HG03039 (cell line): Measurements from ENCODE around the gene STYXL1.

ENCODE experiments used
- ATAC-seq: cut with Tn5 transposase; IDR thresholded peaks from one replicate; pipeline ENCODE4 v1.9.1; 2021; ENCODE audit warnings: mild to moderate bottlenecking, moderate library complexity; ENCODE audit not compliant: unreplicated experiment

Gene STYXL1

DNA sequence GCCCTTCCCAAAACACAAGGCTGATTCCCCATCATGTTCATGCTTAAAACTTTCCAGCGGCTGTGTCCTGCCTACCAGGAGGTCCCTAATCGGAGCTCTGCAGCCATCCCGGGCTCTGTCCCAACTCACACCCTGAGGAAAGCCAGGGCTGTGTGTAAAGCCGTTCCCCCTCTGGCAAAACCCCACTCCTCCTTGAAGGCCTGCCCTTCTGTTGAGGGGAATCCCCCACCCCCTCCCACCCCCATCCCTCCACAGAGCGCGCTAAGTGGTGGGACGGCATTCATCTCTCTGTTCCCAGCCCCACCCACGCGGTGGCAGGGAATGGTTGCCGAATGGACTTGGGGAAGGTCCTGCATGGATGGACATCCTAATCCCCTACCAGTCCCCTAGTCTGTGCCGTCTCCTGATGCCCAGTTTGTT is 52.7 kb downstream of the STYXL1 start:
- ATAC-seq = no peak

DNA sequence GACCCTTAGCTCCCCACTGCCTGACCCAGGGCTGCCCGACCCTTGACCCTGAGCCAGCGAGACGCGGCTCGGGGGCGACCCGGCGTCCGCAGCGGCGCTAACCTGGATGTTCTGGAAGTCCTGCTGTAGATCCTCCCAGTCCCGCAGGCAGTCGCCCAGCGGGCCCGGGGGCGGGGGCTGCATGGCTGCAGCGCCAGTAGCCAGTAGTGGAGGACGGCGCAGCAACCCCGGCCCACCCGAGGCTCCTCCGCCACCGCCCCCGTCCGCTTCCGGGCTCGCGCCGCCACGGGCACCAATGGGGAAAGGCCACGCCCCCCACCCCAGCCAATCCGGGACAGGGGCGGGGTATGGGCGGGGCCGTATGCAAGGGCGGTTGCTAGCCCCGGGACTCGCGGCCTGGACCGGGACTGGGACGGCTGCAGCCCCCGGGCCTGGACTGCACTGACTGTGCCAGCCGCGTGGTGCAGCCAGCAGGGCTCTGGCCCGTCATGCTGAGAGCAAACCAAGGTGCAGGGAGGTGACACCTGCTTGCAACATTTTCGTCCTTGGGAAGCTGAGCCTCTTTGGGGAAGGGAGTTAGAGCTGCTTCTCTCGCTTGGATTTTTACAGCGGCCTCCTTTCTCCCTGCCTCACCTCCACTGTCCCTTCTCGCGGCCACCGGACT is 53.3 kb downstream of the STYXL1 start, which contains the start of gene TMEM120A:
TSS of gene TMEM120A (minus strand) at position 208 of the 664 bp plus-strand sequence. CDS start at position 183, 25 bp downstream.
- ATAC-seq = peak; percentile 90

DNA sequence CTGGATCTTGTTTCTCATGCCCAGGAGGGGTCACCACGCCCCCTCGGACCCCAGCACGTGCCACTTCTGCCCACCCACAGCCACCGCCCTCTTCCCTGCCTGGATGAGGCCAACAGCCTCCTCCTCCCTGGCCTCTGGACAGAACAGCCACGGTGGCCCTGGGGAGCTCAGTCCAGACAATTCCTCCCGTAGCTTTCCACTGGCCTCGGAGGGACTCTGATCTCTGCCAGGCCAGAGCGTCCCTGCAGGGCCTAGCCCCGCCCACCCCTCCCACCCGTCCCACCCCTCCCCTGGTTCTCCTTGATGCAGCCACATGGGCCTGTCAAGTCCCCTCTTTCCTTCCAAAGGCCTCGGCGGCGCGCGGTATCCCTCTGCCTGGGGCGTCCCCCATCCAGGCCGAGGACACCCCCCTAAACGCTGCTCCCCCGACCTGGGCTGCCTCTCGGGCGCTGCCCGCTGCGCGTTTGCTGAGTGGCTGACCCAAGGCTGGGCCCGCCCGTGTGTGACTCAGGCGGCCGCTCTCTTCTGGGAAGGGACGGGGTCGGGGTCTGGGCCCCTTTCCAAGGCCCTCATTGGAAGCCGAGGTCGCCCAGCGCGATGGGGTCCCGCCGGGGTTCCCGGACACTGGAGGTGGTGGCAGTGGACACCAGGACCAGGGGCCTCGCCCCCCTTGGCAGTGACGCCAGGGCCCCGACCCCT is 54.0 kb downstream of the STYXL1 start:
- ATAC-seq = peak; percentile 7

DNA sequence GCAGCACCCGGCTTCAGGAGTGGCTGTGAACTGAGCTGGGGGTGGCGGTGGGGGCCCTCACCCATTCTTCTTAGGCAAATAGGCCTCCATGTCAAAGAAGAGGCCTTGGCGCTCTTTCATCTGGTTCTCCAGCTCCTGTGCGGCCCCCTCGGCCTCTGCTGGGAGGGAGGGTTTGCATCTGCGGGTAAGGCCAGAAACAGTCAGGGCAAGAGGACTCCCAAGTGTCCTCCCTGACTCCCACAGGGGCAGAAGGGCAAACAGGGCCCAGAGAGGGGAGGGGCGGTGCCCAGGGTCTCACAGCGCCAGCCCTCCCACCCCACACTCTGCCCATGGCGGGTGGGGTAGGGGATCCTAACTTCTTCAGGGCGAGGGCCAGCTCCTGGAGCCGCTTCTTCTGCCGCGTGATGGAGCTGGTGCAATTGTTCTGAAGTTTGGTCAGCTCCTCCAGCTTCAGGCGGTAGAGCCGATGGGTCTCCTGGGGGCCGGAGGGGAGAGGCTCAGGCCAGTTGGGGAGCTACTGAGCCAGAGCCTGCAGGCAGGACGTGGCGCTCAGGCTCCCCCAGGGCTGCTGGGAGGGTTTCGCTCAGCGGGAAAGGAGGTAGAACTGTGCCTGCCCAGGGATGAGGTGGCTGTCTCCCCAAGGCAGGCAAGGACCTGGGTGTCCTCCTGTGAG is 55.6 kb downstream of the STYXL1 start:
- ATAC-seq = no peak

DNA sequence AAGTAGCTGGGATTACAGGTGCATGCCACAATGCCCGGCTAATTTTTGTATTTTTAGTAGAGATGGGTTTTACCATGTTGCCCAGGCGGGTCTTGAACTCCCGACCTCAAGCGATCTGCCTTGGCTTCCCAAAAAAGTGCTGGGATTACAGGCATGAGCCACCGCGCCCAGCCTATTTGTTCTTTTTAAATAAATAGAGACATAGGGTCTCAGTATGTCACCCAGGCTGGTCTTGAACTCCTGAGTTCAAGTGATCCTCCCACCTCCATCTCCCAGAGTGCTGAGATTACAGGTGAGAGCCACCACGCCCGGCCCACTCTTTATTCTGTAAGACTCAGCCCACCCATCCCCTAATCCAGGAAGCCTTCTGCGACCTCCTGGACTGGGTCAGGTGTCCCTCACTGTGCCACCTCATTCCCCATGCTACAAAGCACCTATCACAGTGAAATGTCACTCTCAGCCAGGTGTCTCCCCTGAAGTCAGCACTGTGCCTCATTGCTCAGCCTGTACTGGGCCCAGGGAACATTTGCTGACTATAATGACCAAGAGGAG is 56.2 kb downstream of the STYXL1 start:
- no peak for ATAC-seq

DNA sequence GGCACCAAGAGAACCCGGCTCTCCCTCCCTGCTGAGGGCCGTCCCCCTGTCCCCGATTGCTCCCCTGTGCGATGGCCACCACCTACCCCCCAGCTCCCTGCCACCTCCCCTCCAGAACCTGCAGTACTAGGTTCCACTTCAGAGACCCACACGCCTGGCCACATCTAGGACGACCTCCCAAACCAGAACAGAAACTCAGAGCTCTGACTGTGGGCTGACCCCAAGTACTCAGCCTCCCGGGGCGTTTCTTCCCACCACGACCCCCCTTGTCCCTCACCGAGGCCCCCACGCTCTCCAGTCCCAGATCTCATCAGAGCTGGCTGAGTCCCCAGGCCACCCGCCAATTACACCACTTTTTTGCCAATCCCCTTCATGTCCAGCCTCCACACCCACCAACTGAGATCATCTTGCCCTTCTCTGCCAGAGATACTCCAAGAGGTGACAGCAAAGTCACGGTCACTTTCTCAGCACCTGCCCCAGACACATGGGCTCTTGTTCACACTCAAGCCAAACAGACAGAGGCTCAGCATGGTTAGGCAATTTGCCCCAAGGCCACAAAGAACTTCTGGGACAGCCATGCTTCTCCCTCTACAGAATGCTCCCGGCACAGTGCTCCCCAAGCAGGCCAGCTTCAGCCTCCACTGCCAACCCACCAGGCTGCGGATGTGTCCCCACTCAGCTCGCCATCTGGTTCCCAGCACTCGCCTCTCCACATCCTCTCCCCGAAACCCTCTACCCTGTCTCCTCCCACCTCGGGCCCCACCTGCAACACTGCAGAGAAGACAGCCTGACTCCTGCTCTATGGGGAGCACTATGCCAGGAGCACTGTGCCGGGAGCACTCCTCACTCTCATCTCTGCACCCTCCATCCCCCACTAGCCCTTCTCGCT is 58.1 kb downstream of the STYXL1 start:
- no peak for ATAC-seq

DNA sequence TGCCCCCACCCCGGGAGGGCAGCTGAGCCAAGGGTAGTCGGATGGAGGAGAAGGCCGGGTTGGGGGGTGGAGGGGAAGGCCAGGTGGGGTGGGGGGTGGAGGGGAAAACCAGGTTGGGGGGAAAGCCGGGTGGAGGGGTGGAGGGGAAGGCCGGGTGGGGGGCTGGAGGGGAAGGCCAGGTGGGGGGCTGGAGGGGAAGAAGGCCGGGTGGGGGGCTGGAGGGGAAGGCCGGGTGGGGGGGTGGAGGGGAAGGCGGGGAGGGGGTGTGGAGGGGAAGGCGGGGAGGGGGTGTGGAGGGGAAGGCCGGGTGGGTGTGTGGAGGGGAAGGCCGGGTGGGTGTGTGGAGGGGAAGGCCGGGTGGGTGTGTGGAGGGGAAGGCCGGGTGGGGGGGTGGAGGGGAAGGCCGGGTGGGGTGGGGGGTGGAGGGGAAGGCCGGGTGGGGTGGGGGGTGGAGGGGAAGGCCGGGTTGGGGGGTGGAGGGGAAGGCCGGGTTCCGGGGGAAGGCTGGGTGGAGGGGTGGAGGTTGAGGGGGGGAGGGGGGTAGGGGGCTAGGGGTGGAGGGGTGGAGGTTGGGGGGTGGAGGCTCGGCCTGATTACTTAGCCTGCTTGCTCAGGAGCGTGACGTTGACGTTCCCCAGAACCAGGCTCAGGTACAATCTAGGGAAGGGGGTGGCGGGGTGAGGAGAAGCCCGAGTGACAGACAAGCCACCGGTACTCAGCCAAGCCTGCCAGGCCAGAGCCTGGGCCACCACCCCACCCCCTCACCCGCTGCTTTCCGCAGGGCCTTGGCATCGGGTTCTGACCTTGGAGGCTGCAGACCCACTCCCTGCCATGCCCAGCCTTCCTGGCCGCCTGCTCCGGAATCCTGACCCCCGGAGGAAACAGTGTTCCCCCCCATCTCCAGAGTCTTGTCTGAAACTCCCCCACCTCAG is 59.0 kb downstream of the STYXL1 start:
- no peak for ATAC-seq

DNA sequence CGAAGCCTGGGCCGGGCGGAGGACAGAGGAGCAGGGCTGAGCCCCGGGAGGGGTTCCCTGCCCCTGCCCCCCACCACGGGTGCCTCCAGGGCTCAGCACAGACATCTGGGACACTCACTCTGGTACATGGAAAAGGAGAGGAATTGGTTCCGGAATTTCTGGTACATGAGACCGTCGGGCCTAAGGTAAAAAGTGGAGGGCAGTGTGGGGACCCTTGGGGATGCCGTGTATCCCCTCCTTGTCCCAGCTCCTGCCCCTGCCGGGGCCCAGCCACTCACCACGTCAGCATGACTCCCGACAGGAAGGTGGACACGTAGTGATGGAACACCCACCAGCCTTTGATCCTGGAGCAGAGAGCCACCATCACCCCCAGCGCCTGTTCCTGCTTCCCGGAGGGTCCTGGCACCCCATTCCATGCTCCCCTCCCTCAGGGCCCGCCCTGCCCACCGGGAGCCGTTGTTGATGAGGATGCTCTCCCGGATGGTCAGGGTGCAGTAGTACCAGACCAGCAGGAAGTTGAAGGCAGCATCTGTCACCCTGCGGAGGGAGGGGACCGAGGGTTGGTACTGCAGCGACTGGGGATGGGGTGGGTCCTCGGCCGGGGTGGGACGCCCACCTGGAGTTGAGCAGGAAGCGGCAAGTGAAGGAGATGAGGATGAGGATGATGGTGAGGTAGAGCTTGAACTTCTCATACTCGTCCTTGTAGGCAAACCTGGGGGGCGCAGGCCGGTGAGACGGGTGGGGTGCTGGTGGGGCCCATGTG is 59.8 kb downstream of the STYXL1 start:
- ATAC-seq = no peak

DNA sequence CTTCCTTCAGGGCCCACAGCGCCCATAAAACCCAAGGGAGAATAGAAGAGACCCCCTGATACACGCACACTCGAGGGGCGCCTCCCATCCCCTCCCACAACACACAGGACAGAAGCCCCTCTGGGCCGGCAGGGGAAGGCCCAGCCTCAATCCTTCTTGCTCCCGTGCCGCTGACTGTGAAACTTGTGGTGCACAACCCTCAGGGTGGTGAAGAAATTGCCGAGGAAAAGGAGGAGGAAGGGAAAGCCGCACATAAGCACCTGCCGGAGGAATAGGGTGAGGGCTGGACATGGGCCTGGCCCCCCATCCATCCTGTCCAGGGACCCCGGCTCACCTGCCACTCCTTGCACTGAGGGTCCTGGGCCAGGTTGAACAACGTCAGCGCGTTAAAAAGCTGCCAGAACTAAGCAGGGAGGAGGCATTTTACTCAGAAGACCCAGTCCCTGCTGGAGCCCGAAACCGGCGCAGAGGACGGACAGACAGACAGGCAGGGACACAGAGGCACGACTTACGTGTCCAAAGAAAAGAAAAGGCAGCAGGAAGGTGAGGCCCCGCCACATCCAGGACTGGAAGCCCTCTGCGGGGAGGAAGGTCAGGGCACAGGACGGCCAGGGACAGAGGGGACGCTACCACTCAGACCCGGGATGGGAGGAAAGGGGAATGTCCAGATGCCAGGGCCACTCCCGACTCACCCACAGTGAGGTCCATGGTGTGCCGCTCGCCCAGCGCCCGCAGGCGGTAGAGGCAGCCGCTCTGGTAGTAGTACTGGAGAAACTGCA is 60.6 kb downstream of the STYXL1 start:
- ATAC-seq = no peak

DNA sequence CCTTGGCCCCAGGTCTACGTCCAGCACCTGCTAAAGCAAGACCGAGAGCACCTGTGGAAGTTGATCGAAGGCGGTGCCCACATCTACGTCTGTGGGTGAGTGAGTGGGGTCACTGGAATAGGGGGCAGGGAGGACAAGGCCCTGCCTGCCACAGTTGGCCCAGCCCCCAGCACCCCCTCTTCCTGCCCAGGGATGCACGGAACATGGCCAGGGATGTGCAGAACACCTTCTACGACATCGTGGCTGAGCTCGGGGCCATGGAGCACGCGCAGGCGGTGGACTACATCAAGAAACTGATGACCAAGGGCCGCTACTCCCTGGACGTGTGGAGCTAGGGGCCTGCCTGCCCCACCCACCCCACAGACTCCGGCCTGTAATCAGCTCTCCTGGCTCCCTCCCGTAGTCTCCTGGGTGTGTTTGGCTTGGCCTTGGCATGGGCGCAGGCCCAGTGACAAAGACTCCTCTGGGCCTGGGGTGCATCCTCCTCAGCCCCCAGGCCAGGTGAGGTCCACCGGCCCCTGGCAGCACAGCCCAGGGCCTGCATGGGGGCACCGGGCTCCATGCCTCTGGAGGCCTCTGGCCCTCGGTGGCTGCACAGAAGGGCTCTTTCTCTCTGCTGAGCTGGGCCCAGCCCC is 61.5 kb downstream of the STYXL1 start:
- no peak for ATAC-seq

DNA sequence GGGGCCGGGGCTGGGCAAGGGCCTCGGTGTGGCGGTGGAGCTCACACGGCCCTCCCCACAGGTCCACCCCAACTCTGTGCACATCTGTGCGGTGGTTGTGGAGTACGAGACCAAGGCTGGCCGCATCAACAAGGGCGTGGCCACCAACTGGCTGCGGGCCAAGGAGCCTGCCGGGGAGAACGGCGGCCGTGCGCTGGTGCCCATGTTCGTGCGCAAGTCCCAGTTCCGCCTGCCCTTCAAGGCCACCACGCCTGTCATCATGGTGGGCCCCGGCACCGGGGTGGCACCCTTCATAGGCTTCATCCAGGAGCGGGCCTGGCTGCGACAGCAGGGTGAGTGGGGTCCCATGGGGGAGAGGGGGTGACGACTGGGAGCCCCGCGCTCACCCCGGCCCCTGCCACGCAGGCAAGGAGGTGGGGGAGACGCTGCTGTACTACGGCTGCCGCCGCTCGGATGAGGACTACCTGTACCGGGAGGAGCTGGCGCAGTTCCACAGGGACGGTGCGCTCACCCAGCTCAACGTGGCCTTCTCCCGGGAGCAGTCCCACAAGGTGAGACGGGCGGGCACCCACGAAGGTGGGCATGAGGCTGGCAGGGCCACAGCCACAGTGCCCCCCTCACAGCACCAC is 62.2 kb downstream of the STYXL1 start:
- no peak for ATAC-seq

DNA sequence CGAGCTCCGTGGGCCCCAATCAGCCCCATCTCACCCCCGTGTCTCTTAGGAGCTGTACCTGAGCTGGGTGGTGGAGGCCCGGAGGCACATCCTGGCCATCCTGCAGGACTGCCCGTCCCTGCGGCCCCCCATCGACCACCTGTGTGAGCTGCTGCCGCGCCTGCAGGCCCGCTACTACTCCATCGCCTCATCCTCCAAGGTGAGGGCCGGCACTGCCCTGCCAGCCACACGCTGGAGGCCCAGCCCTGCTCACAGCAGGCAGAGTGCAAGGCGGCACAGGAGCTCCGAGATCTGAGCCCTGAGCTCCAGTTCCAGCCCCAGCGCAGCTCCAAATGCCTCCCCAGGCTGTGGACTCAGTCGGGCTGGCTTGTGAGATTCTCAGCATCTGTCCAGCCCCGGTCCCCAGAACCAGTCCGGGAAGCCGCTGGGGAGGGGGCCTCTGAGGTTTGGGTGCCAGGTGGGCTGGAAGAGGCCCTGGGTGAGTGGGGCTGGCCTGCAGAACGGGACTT is 62.7 kb downstream of the STYXL1 start:
- ATAC-seq = no peak

DNA sequence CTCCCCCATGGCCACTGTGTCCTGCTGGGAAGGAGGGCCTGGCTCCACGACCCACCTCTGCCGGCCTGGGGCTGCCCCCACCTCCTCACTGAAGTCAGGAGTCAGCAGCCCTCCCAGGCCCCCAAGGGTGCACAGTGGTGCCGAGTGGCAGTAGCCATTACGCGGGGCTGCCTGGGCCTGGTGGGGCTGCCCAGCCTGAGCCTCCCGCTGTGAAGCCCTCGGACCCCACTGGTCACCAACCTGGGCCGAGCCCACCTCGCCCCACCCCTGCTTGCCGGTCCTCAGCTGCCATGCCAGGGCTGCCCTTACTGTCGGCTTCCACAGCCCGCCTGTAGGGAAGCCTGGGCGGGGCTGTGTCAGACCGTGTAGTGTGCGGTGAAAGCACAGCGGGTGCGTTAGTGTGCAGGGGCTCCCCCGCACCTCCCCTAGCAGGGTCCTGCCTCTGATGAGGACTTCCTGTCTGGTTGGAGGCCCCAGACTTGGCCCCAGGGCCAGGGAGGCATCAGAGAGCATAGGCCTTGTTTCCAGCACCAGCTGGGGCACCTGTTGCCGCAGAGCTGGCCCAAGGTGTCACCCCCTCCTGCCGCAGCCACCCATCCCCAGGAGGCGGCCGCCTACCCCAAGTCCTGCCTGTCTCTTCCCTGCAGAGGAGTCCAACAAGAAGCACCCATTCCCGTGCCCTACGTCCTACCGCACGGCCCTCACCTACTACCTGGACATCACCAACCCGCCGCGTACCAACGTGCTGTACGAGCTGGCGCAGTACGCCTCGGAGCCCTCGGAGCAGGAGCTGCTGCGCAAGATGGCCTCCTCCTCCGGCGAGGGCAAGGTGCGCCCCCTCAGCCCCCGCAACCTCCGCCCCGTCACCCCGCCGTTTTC is 63.4 kb downstream of the STYXL1 start:
- ATAC-seq = no peak

DNA sequence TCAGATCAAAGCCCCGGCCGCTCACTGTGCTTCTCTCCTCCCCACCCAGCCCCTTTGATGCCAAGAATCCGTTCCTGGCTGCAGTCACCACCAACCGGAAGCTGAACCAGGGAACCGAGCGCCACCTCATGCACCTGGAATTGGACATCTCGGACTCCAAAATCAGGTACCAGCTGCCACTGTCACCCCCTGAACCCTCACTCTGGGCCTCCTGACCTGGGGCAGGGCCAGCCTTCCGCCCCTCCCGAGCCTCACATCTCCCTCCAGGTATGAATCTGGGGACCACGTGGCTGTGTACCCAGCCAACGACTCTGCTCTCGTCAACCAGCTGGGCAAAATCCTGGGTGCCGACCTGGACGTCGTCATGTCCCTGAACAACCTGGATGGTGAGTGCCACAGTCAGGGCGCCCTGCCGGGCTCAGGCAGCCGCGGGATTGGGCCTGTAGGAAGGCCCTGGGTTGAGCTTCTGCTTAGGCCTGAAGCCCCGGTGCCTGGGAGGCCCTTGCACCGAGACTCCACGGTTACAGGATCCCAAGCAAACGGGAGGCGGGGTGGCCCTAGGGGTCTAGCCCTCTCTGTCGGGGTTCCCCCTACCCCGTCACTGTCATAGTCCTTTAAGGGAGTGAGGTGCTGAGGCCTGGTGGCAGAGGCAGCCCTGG is 64.2 kb downstream of the STYXL1 start:
- no peak for ATAC-seq

DNA sequence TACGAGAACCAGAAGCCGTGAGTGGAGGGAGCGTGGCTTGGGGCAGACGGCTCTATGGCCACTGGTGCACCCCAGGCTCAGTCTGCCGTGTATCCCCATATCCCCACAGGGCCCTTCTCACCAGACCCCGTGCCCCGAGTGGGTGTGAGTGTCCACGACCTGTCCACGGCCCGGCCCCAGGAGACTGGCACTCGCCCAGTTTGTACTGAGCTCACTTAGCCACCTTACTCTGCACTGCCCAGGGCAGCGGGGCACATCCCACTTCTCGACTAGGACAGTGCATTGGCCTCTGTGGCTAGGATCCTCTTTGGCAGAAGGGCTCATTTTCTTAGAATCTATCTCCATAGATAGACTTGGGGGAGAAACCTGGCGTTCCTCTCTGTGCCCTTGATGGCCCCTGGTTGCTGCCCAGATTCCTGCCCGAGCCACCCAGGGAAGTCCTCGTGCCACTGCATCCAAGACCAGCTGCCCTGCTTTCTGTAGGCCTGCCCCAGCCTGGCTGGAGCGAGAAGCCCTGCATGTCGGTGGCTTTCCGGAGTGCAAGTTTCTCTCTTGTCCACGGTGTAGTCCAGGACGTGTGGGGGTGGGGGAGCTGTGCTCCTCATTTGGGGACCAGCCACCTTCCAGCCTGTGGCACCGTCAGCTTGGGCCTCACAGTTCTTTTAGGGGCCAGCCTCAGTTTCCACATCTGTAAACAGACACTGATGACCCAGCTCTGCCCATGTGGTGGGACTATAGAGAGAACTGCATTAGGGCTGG is 65.3 kb downstream of the STYXL1 start:
- ATAC-seq = no peak
